BLaER1 treated with 17β-estradiol and CSF1 and Interleukin-3, amounts not matched to agents 10 nM and 100 nM (cell line): ENCODE measurements around the gene TFAM.
A peak's percentile ranks its signal among the peaks of the same experiment; 100 is the strongest.

Experiments used
- H3K27ac ChIP-seq, 11 experiments: shearing (Covaris generic); formaldehyde crosslinking; 2 replicates each; pipeline ENCODE4 v1.8.1; 2022
- H3K27me3 ChIP-seq, 11 experiments: shearing (Covaris generic); formaldehyde crosslinking; 2 replicates each; pipeline ENCODE4 v1.8.1; 2022
- H3K36me3 ChIP-seq, 11 experiments: shearing (Covaris generic); formaldehyde crosslinking; 2 replicates each; pipeline ENCODE4 v1.8.1; 2022
- H3K4me1 ChIP-seq, 10 experiments: shearing (Covaris generic); formaldehyde crosslinking; 2 replicates each; pipeline ENCODE4 v1.8.1; 2022
- H3K4me2 ChIP-seq, 11 experiments: shearing (Covaris generic); formaldehyde crosslinking; 2 replicates each; pipeline ENCODE4 v1.8.1; 2022
- H3K4me3 ChIP-seq, 10 experiments: shearing (Covaris generic); formaldehyde crosslinking; 2 replicates each; pipeline ENCODE4 v1.8.1; 2022
- H3K9ac ChIP-seq, 11 experiments: shearing (Covaris generic); formaldehyde crosslinking; 2 replicates each; pipeline ENCODE4 v1.8.1; 2022
- H3K9me3 ChIP-seq, 11 experiments: shearing (Covaris generic); formaldehyde crosslinking; replicated peaks in 1 of 11; 2 replicates each; pipeline ENCODE4 v1.8.1; 2022
- H4K20me1 ChIP-seq, 11 experiments: shearing (Covaris generic); formaldehyde crosslinking; 2 replicates each; pipeline ENCODE4 v1.8.1; 2022
- Cebpa-rat ChIP-seq, 11 experiments: shearing (Covaris generic); IDR thresholded peaks; 2 replicates each; pipeline ENCODE4 v1.8.1; 2022

The TFAM gene

DNA sequence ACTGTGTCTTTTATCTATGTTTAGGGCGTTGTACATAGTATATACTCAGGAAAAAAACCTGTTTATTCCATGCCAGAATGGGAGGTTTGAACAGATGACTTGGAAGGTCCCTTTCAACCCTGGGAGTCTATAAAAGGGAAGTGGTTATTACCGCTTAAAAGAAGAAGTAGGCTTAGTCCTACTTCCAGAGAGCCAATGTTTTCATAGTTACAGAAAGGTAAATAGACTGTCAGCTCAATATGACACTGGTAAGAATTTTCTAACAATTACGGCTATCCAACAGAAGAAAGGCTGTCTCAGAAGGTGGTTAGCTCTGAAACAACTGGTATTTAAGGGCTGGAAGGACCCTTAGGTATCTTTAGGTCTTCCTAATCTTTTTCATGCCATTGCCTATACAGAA, 1.1 kb upstream of the TFAM start:
- Histone ChIP-seq H3K9me3 (no peaks in the 10 kb centered on the region), H3K4me3 (peak overlapping the region; percentile 75 to 97 (median 86)), H3K4me1 (peaks cover 22 to 42% (median 26%) of the 10 kb centered on the region in 10 experiments), H3K9ac (peak overlapping the region; percentile 85 to 96 (median 91); a peak in 19 of 22 replicates), H3K27ac (peak overlapping the region; percentile 87 to 97 (median 94); a peak in 19 of 22 replicates), H3K36me3 (peaks cover 12 to 30% (median 26%) of the 10 kb centered on the region in 11 experiments; a peak in 21 of 22 replicates), H4K20me1 (peaks cover 0 to 37% (median 31%) of the 10 kb centered on the region in 11 experiments; a peak in 14 of 22 replicates), H3K27me3 (no peaks in the 10 kb centered on the region), H3K4me2 (peak overlapping the region; percentile 78 to 97 (median 87))
- no peak for TF ChIP-seq Cebpa-rat (IDR thresholded peaks at IDR 0.05)

DNA sequence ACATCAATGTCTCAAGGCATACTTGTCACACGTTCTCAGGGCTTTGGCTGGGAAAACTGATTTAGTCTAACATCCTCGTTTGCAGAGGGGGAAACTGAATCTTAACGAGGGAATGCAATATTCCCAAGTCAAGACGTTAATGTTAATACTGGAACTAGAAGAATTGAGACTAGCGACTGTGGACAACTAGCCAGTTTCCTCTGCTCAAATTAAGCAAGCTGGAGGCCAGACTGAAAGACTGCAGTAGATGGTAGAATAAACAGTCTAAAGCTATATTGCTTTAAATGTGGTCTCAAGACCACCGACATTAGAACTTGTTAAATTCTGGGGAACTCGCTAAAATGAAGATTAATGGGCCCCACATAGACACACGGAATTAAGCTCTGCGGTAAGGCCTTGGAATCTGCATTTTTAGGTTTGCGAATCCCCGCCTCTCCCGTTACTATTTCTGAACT, 639 bp upstream of the TFAM start:
- Histone ChIP-seq H4K20me1 (peaks cover 0 to 42% (median 35%) of the 10 kb centered on the region in 11 experiments; a peak in 15 of 22 replicates), H3K9me3 (no peaks in the 10 kb centered on the region), H3K27me3 (no peaks in the 10 kb centered on the region), H3K9ac (peak overlapping the region; percentile 85 to 96 (median 91)), H3K36me3 (peaks cover 16 to 34% (median 31%) of the 10 kb centered on the region in 11 experiments), H3K4me1 (peaks cover 22 to 44% (median 28%) of the 10 kb centered on the region in 10 experiments), H3K27ac (peak overlapping the region; percentile 87 to 97 (median 94)), H3K4me2 (peak overlapping the region; percentile 78 to 97 (median 87)), H3K4me3 (peak overlapping the region; percentile 75 to 97 (median 86))
- no peak for TF ChIP-seq Cebpa-rat (IDR thresholded peaks at IDR 0.05)

- Histone ChIP-seq H3K27ac (peak overlapping the region; percentile 87 to 97 (median 94)), H4K20me1 (peaks cover 0 to 54% (median 47%) of the 10 kb centered on the region in 11 experiments; a peak in 16 of 22 replicates), H3K4me3 (peak overlapping the region; percentile 75 to 97 (median 86)), H3K9me3 (no peaks in the 10 kb centered on the region), H3K36me3 (peaks cover 27 to 46% (median 43%) of the 10 kb centered on the region in 11 experiments), H3K4me2 (peak overlapping the region; percentile 78 to 91 (median 85)), H3K27me3 (no peaks in the 10 kb centered on the region), H3K4me1 (peaks cover 22 to 51% (median 29%) of the 10 kb centered on the region in 10 experiments), H3K9ac (peak overlapping the region; percentile 85 to 96 (median 91))
- no peak for TF ChIP-seq Cebpa-rat (IDR thresholded peaks at IDR 0.05)
Measured at GRCh38 chr10:58385784-58386112, 538 bp downstream of the TFAM start.

DNA sequence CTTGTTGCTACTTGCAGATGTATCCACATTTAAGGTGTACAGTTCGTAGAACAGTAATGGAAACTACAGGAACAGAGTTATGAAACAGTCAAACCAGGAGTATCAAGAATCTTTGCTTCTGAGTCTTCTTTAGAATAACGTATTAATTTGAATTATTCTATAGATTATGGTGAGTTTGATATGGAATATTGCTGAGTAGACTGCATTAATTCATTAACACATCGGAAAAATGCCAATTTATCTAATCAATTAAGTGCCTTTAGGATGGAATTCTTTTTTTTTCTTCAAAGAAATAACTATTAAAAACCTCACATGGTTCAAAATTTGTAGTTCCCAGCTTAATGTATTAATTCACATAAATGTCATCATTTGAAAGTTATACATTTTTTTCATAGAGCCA, 3.8 kb downstream of the TFAM start:
- Histone ChIP-seq H3K9ac (no peak overlapping the region), H3K27ac (no peak overlapping the region), H3K9me3 (no peaks in the 10 kb centered on the region), H3K4me2 (no peak overlapping the region), H3K4me3 (no peak overlapping the region), H3K4me1 (peaks cover 21 to 38% (median 26%) of the 10 kb centered on the region in 10 experiments), H3K36me3 (peaks cover 58 to 79% (median 76%) of the 10 kb centered on the region in 11 experiments), H3K27me3 (no peaks in the 10 kb centered on the region), H4K20me1 (peaks cover 0 to 84% (median 78%) of the 10 kb centered on the region in 11 experiments; a peak in 16 of 22 replicates)
- TF ChIP-seq Cebpa-rat (IDR thresholded peaks at IDR 0.05) = no peak

DNA sequence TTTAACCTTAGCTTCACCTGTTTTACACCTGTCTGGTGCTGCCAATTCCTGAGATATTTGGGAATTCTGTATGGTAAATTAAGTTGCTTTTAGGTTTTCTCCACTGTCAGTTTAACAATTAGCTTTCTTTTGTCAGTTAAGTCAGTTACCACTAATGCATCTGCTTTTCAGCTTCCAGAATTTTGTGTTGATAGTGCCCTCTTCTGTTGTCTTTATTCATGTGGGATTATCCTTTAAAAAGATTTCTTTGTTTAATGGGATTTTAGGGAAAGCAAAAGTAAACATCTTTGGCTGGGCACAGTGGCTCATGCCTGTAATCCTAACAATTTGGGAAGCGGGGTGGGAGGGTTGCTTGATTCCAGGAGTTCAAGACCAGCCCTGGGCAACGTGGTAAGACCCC, 8.1 kb downstream of the TFAM start:
- peaks cover 0 to 69% (median 51%) of the 10 kb centered on the region in 11 experiments; a peak in 17 of 22 replicates for H4K20me1 ChIP-seq
- H3K4me3 ChIP-seq = no peak overlapping the region
- H3K27ac ChIP-seq = no peak overlapping the region
- no peaks in the 10 kb centered on the region for H3K27me3 ChIP-seq
- peaks cover 93 to 100% (median 99%) of the 10 kb centered on the region in 11 experiments for H3K36me3 ChIP-seq
- H3K9ac ChIP-seq = no peak overlapping the region
- TF ChIP-seq Cebpa-rat (IDR thresholded peaks at IDR 0.05) = no peak
- no peaks in the 10 kb centered on the region for H3K9me3 ChIP-seq
- peaks cover 0 to 15% (median 0%) of the 10 kb centered on the region in 10 experiments; a peak in 2 of 20 replicates for H3K4me1 ChIP-seq
- no peak overlapping the region for H3K4me2 ChIP-seq

- H3K27ac ChIP-seq = no peak overlapping the region
- H3K4me3 ChIP-seq = no peak overlapping the region
- no peak overlapping the region for H3K4me2 ChIP-seq
- peaks cover 83 to 98% (median 90%) of the 10 kb centered on the region in 11 experiments for H3K36me3 ChIP-seq
- TF ChIP-seq Cebpa-rat (IDR thresholded peaks at IDR 0.05) = no peak
- peaks cover 0 to 58% (median 40%) of the 10 kb centered on the region in 11 experiments; a peak in 17 of 22 replicates for H4K20me1 ChIP-seq
- no peaks in the 10 kb centered on the region for H3K9me3 ChIP-seq
- H3K4me1 ChIP-seq = peaks cover 0 to 8% (median 0%) of the 10 kb centered on the region in 10 experiments; a peak in 1 of 20 replicates
- H3K9ac ChIP-seq = no peak overlapping the region
- H3K27me3 ChIP-seq = no peaks in the 10 kb centered on the region
Measured at GRCh38 chr10:58394471-58394870, 9.3 kb downstream of the TFAM start.

DNA sequence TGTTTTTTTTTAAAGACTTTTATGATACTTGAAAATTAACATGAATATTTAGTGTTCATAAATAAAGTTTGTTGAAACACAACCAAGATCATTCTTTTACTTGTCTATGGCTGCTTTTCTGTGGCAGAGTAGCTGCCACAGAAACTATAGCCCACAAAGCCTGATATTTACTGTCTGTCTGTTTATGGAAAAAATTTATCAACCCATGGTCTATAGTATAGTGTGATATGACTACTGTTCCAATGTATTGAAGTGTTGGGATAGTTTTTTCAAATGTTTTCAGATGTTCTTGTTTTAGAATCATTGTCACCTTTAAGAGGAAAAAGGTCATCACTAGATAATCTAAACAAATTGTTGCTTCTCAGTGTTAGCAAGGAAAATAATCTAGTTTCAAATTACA, 10.8 kb downstream of the TFAM start:
- no peak overlapping the region for H3K27ac ChIP-seq
- no peaks in the 10 kb centered on the region for H3K4me1 ChIP-seq
- no peak overlapping the region for H3K9ac ChIP-seq
- peaks cover 0 to 42% (median 26%) of the 10 kb centered on the region in 11 experiments; a peak in 17 of 22 replicates for H4K20me1 ChIP-seq
- TF ChIP-seq Cebpa-rat (IDR thresholded peaks at IDR 0.05) = no peak
- H3K36me3 ChIP-seq = peaks cover 67 to 90% (median 79%) of the 10 kb centered on the region in 11 experiments
- no peak overlapping the region for H3K4me3 ChIP-seq
- H3K27me3 ChIP-seq = no peaks in the 10 kb centered on the region
- no peaks in the 10 kb centered on the region for H3K9me3 ChIP-seq
- no peak overlapping the region for H3K4me2 ChIP-seq

DNA sequence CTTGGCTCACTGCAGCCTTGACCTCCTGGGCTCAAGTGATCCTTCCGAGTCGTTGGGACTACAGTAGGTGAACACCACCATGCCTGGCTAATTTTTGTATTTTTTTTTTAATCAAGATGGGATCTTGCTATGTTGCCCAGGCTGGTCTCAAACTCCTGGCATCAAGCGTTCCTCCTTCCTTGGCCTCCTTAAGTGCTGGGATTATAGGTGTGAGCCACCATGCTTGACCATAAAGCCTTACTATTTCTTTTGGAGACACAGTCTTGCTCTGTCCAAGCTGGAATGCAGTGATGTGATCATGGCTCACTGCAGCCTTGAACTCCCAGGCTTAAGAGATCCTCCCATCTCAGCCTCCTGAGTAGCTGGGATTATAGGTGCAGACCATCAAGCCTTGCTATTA, 12.6 kb downstream of the TFAM start:
- Histone ChIP-seq H3K27me3 (no peaks in the 10 kb centered on the region), H3K36me3 (peaks cover 52 to 81% (median 66%) of the 10 kb centered on the region in 11 experiments), H3K4me2 (no peak overlapping the region), H4K20me1 (peaks cover 0 to 24% (median 9%) of the 10 kb centered on the region in 11 experiments; a peak in 15 of 22 replicates), H3K4me1 (no peaks in the 10 kb centered on the region), H3K9ac (no peak overlapping the region), H3K9me3 (no peaks in the 10 kb centered on the region), H3K4me3 (no peak overlapping the region), H3K27ac (no peak overlapping the region)
- no peak for TF ChIP-seq Cebpa-rat (IDR thresholded peaks at IDR 0.05)

GRCh38 chr10:58399410-58399809, 14.2 kb downstream of the TFAM start:
- Histone ChIP-seq H3K27me3 (no peaks in the 10 kb centered on the region), H3K4me3 (no peak overlapping the region), H3K9ac (no peak overlapping the region), H3K9me3 (no peaks in the 10 kb centered on the region), H3K4me1 (no peaks in the 10 kb centered on the region), H4K20me1 (peaks cover 0 to 14% (median 0%) of the 10 kb centered on the region in 11 experiments; a peak in 5 of 22 replicates), H3K4me2 (no peak overlapping the region), H3K36me3 (peaks cover 36 to 65% (median 50%) of the 10 kb centered on the region in 11 experiments), H3K27ac (no peak overlapping the region)
- TF ChIP-seq Cebpa-rat (IDR thresholded peaks at IDR 0.05) = no peak
